Measurements from ENCODE around the gene FCGR1A. TPM values are rescaled to one million over a fixed set of nuclear protein-coding genes. Genes with fewer than 3 reads are reported as not detected.
"Not testable (repeated sequence)": the region's sequence is repeated elsewhere in the genome, so short reads cannot be mapped to it uniquely, and the experiment has no call there.

The FCGR1A gene
- total and polyA plus RNA-seq, 2 of the 4 experiments (the other 2 are of a cell fraction), result not detected

DNA sequence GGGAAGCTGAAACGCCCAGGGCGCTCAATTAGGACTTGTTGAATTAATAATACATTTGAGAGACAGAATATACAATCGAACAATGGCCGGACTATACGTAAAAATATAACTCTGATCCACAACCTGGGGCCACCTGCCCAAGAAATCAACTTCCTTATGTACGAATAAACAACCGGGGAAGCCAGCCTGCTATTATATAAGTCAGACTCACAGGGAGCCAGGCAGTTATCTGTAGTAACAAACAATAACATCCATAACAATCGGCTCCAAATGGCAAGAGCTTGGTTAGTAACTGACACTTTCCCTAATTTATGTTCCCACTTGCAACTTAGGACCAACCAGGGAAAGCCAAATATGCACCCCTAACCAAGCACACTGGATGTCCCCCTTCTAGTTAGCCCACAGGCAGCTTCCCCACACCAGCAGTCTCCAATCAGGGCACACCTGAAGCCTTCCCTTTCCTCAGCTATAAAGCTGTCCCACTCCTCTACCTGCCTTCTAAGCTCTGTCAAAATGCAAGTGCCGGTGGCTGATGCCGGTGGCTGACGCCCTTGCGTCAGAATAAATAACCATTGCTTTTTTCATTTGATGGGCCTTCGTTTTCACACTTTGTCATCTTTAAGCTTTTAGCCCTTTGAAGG lies 41.8 kb upstream of the FCGR1A start:
- BruUV-seq (replicated peaks); intact Hi-C loops (cut with micrococcal nuclease); POLR2A ChIA-PET (ENCODE audit: unreplicated experiment): not testable (repeated sequence)

DNA sequence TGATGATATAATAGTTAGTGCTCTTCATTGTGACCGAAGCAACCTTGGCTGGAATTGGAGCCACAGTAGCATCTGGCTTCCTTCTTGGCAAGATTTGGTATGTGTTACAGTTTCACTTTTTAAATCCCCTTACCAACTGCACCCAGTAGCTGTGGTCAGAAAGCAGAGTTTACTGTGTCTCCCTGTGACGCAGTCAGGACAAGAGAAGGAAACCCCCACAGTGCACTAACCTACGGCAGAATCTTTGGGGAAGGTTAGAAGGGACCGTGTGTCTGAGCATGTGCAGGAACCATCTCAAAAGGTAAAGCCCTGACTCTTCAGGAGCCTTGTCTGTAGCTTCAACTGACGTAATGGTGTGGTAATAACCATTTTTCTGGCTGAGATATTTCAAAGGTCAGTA lies 40.6 kb upstream of the FCGR1A start:
- H3K79me1 ChIP-seq (ENCODE audit: low read depth in 1 of 2, low read length in 2 of 2); H2BK15ac ChIP-seq (ENCODE audit: low read depth, low read length); H2AFZ ChIP-seq (replicated peaks; ENCODE audit: low read length, poor library complexity); H3K18ac ChIP-seq (ENCODE audit: low read depth, low read length); CTCF ChIA-PET; H4K8ac ChIP-seq (ENCODE audit: low read depth in 2 of 2, low read length in 2 of 2); H3K27ac ChIP-seq (ENCODE audit: insufficient read depth, low read length); H3K4me3 ChIP-seq (ENCODE audit: insufficient read depth, low read depth, low read length); DNase-seq; ATAC-seq (ENCODE audit: low read depth); H3K23ac ChIP-seq (ENCODE audit: low read depth, low read length); intact Hi-C loops (cut with micrococcal nuclease); H3K4me1 ChIP-seq (ENCODE audit: control insufficient read depth, insufficient read depth, low read length); H3K9me1 ChIP-seq (ENCODE audit: insufficient read depth, low read length); H2BK5ac ChIP-seq (ENCODE audit: low read depth, low read length, poor library complexity, severe bottlenecking); H4K91ac ChIP-seq (ENCODE audit: insufficient read depth, low read depth, low read length); in situ Hi-C loops (cut with MboI; ENCODE audit: low sequenced_read_pairs); H3K36me3 ChIP-seq (ENCODE audit: control insufficient read depth, insufficient read depth, low read length); H3K56ac ChIP-seq (ENCODE audit: extremely low read depth, insufficient read depth, low read length); H3K14ac ChIP-seq (replicated peaks; ENCODE audit: low read depth, low read length); H3K9me3 ChIP-seq (ENCODE audit: control insufficient read depth, insufficient read depth, low read length); H3K4ac ChIP-seq (ENCODE audit: low read depth, low read length); dilution Hi-C loops (cut with HindIII; ENCODE audit: low sequenced_read_pairs, unreplicated experiment); H3K9ac ChIP-seq (ENCODE audit: low read depth, low read length); H2BK120ac ChIP-seq (ENCODE audit: low read depth, low read length); H2AK5ac ChIP-seq (ENCODE audit: low read depth, low read length); H3K4me2 ChIP-seq (ENCODE audit: low read depth, low read length); H4K5ac ChIP-seq (ENCODE audit: low read depth, low read length); H2AK9ac ChIP-seq (replicated peaks; ENCODE audit: low read depth, low read length, poor library complexity); H3K27me3 ChIP-seq (ENCODE audit: control insufficient read depth, insufficient read depth, low read length); POLR2A ChIA-PET (ENCODE audit: unreplicated experiment); BruUV-seq (replicated peaks); H4K20me1 ChIP-seq (ENCODE audit: insufficient read depth, low read length); H2BK20ac ChIP-seq (ENCODE audit: low read depth, low read length): not testable (repeated sequence)
- no CpG with 5 or more reads among the region's 5 CpGs for WGBS, 2 experiments (ENCODE audit: extremely low coverage in 2 of 2, insufficient read length in 1 of 2)

More for the DNA sequence above, 41.8 kb upstream of the FCGR1A start:
- H3K18ac ChIP-seq (ENCODE audit: low read depth, low read length); H3K9me3 ChIP-seq (ENCODE audit: control insufficient read depth, insufficient read depth, low read length); H3K27me3 ChIP-seq (ENCODE audit: control insufficient read depth, insufficient read depth, low read length); ATAC-seq (ENCODE audit: low read depth); H2BK15ac ChIP-seq (ENCODE audit: low read depth, low read length); H3K14ac ChIP-seq (replicated peaks; ENCODE audit: low read depth, low read length); H3K56ac ChIP-seq (ENCODE audit: extremely low read depth, insufficient read depth, low read length); H3K4me2 ChIP-seq (ENCODE audit: low read depth, low read length); H3K4me3 ChIP-seq (ENCODE audit: insufficient read depth, low read depth, low read length); H3K36me3 ChIP-seq (ENCODE audit: control insufficient read depth, insufficient read depth, low read length); DNase-seq; H4K5ac ChIP-seq (ENCODE audit: low read depth, low read length); H3K79me1 ChIP-seq (ENCODE audit: low read depth in 1 of 2, low read length in 2 of 2); H2AFZ ChIP-seq (replicated peaks; ENCODE audit: low read length, poor library complexity); CTCF ChIA-PET; H3K9ac ChIP-seq (ENCODE audit: low read depth, low read length); H4K91ac ChIP-seq (ENCODE audit: insufficient read depth, low read depth, low read length); H2AK9ac ChIP-seq (replicated peaks; ENCODE audit: low read depth, low read length, poor library complexity); H4K20me1 ChIP-seq (ENCODE audit: insufficient read depth, low read length); H2BK120ac ChIP-seq (ENCODE audit: low read depth, low read length); H3K23ac ChIP-seq (ENCODE audit: low read depth, low read length); H3K27ac ChIP-seq (ENCODE audit: insufficient read depth, low read length); H3K4me1 ChIP-seq (ENCODE audit: control insufficient read depth, insufficient read depth, low read length); H3K4ac ChIP-seq (ENCODE audit: low read depth, low read length); H4K8ac ChIP-seq (ENCODE audit: low read depth in 2 of 2, low read length in 2 of 2); H3K9me1 ChIP-seq (ENCODE audit: insufficient read depth, low read length); H2BK5ac ChIP-seq (ENCODE audit: low read depth, low read length, poor library complexity, severe bottlenecking); in situ Hi-C loops (cut with MboI; ENCODE audit: low sequenced_read_pairs); H2BK20ac ChIP-seq (ENCODE audit: low read depth, low read length); H2AK5ac ChIP-seq (ENCODE audit: low read depth, low read length); dilution Hi-C loops (cut with HindIII; ENCODE audit: low sequenced_read_pairs, unreplicated experiment): not testable (repeated sequence)
- no CpG with 5 or more reads among the region's 13 CpGs for WGBS, 2 experiments (ENCODE audit: extremely low coverage in 2 of 2, insufficient read length in 1 of 2)

Data from IMR-90 (cell line).